Thyroid gland (tissue), 4 donors: Measurements from ENCODE around the gene CLDN4. TPM values are rescaled to one million over a fixed set of nuclear protein-coding genes. Genes with fewer than 3 reads are reported as not detected.
"Not testable (repeated sequence)": the region's sequence is repeated elsewhere in the genome, so short reads cannot be mapped to it uniquely, and the experiment has no call there.

Experiments
- DNase-seq, 2 donors: peaks; one replicate each; pipeline ENCODE4 v3.0.0-alpha.2; 2019
- H3K27ac ChIP-seq, 3 donors: fragments of 200-600 bp; sonication (generic); 1 replicate in 2 of 3; 2 replicates in 1 of 3; pipeline ENCODE4 v1.5.1; 2016 to 2019; ENCODE audit warnings: mild to moderate bottlenecking in 1 of 3, moderate library complexity in 1 of 3
- H3K27me3 ChIP-seq: fragments of 200-600 bp; sonication (generic); one replicate; pipeline ENCODE4 v1.5.1; 2019
- H3K36me3 ChIP-seq, 2 donors: fragments of 200-600 bp; sonication (generic); one replicate each; pipeline ENCODE4 v1.5.1; 2016 to 2019
- H3K4me1 ChIP-seq, 2 donors: fragments of 200-600 bp; sonication (generic); one replicate each; pipeline ENCODE4 v1.5.1; 2017 to 2019
- H3K4me3 ChIP-seq, 3 donors: fragments of 200-600 bp; sonication (generic); replicated peaks in 1 of 3; 1 replicate in 2 of 3; 2 replicates in 1 of 3; pipeline ENCODE4 v1.5.1; 2016; ENCODE audit warnings: mild to moderate bottlenecking in 1 of 3
- H3K9me3 ChIP-seq: fragments of 200-600 bp; sonication (generic); one replicate; pipeline ENCODE4 v1.5.1; 2017
- CTCF ChIP-seq, 6 experiments: fragments of 200-600 bp in 3 of 6; fragments of 450-650 bp in 3 of 6; sonication (generic) in 3 of 6; IDR thresholded peaks; one replicate each; pipeline ENCODE4 v1.5.1; 2016 to 2019; ENCODE audit warnings: antibody characterized with exemption in 6 of 6, mild to moderate bottlenecking in 2 of 6, inconsistent platforms in 1 of 6, moderate library complexity in 1 of 6
- POLR2A ChIP-seq, 2 donors: fragments of 450-650 bp; IDR thresholded peaks; one replicate each; pipeline ENCODE4 v1.6.1; 2017; ENCODE audit warnings: antibody characterized with exemption in 2 of 2, mild to moderate bottlenecking in 2 of 2, moderate library complexity in 1 of 2
- WGBS, 2 donors: methylation state at CpG; one replicate each; pipeline ENCODE4 v1.1.5; 2017; 5-methylcytosine and 5-hydroxymethylcytosine counted together
- intact Hi-C: fragments of 100-400 bp; cut with DNase I; formaldehyde crosslinking; loops from one replicate; pipeline ENCODE4 v1.15.1; 2023
- total RNA-seq, 4 donors: library from RNA; depleted of rRNA; stranded (reverse); fragments of >200 nt; gene quantifications; one replicate each; pipeline ENCODE4 v1.2.3, GENCODE V29; 2016

The CLDN4 gene
- total RNA-seq: 100 to 1,000 TPM; 178 to 301 (median 196) TPM

- H3K27ac ChIP-seq: peak within 1 kb of the TSS; percentile 90 to 98 (median 95)
- H3K4me3 ChIP-seq: peak within 1 kb of the TSS; percentile 60 to 99 (median 72)
Measured at GRCh38 chr7:73830681-73831583, at the start of gene CLDN4. CLDN4 (plus strand) TSS chr7:73830996; CDS start chr7:73831202, 206 bp downstream.

GRCh38 chr7:73786588-73786987 lies 44.2 kb upstream of the CLDN4 start:
- DNase-seq: no peak
- no peaks in the 10 kb centered on the region for H3K4me1 ChIP-seq
- no peak overlapping the region for H3K27ac ChIP-seq
- 63 to 100% methylated on average over 1 of the region's 1 CpG for WGBS, 2 donors
- H3K27me3 ChIP-seq: no peaks in the 10 kb centered on the region
- H3K4me3 ChIP-seq: no peak overlapping the region
- intact Hi-C loops: no loop called here
- no peaks in the 10 kb centered on the region for H3K9me3 ChIP-seq
- no peaks in the 10 kb centered on the region for H3K36me3 ChIP-seq
- no peak for TF ChIP-seq CTCF (IDR thresholded peaks at IDR 0.05)
- no peak for TF ChIP-seq POLR2A (IDR thresholded peaks at IDR 0.05)

More at GRCh38 chr7:73830681-73831583, at the start of gene CLDN4:
- peak; percentile 97 for DNase-seq
- Histone ChIP-seq H3K27me3 (no peaks in the 10 kb centered on the region), H3K36me3 (no peaks in the 10 kb centered on the region), H3K4me1 (peaks cover 49 to 52% of the 10 kb centered on the region in 2 donors), H3K9me3 (no peaks in the 10 kb centered on the region)
- intact Hi-C loops: no loop called here
- TF ChIP-seq POLR2A (IDR thresholded peaks at IDR 0.05) (peak; percentile 98 to 99), CTCF (IDR thresholded peaks at IDR 0.05) (no peak)
- WGBS, 2 donors: 0 to 17% methylated on average over 4 to 25 of the region's 42 CpGs

- H3K27me3 ChIP-seq, H3K4me1 ChIP-seq, H3K9me3 ChIP-seq, intact Hi-C loops, H3K4me3 ChIP-seq, H3K27ac ChIP-seq, H3K36me3 ChIP-seq, DNase-seq: not testable (repeated sequence)
- 95 to 100% methylated on average over 1 of the region's 1 CpG for WGBS, 2 donors
Measured at GRCh38 chr7:73787786-73788048, 43.1 kb upstream of the CLDN4 start.

GRCh38 chr7:73789051-73789450 lies 41.7 kb upstream of the CLDN4 start:
- no peak overlapping the region for H3K27ac ChIP-seq
- H3K27me3 ChIP-seq: no peaks in the 10 kb centered on the region
- no peak for TF ChIP-seq POLR2A (IDR thresholded peaks at IDR 0.05)
- no peak for TF ChIP-seq CTCF (IDR thresholded peaks at IDR 0.05)
- H3K4me3 ChIP-seq: no peak overlapping the region
- no peak for DNase-seq
- 90 to 91% methylated on average over 4 of the region's 4 CpGs for WGBS, 2 donors
- no peaks in the 10 kb centered on the region for H3K9me3 ChIP-seq
- intact Hi-C loops: no loop called here
- H3K36me3 ChIP-seq: no peaks in the 10 kb centered on the region
- H3K4me1 ChIP-seq: peaks cover 4 to 18% of the 10 kb centered on the region in 2 donors

GRCh38 chr7:73791170-73791690 lies 39.6 kb upstream of the CLDN4 start:
- intact Hi-C loops: not testable (repeated sequence)
- WGBS, 2 donors: 93% methylated on average over 7 of the region's 7 CpGs

GRCh38 chr7:73795188-73795587 lies 35.6 kb upstream of the CLDN4 start:
- H3K4me3 ChIP-seq, H3K36me3 ChIP-seq, H3K27me3 ChIP-seq, intact Hi-C loops, DNase-seq, H3K27ac ChIP-seq, H3K9me3 ChIP-seq: not testable (repeated sequence)
- H3K4me1 ChIP-seq: peaks cover 6 to 26% of the 10 kb centered on the region in 2 donors

More at GRCh38 chr7:73791170-73791690, 39.6 kb upstream of the CLDN4 start:
- H3K36me3 ChIP-seq, H3K27ac ChIP-seq, H3K27me3 ChIP-seq, DNase-seq, H3K4me3 ChIP-seq, H3K9me3 ChIP-seq: not testable (repeated sequence)
- H3K4me1 ChIP-seq: peaks cover 6 to 21% of the 10 kb centered on the region in 2 donors

- DNase-seq, H3K4me3 ChIP-seq, intact Hi-C loops, H3K36me3 ChIP-seq, H3K27me3 ChIP-seq, H3K9me3 ChIP-seq: not testable (repeated sequence)
- WGBS, 2 donors: 33 to 43% methylated on average over 6 of the region's 6 CpGs
- Histone ChIP-seq H3K27ac (peak overlapping the region in 1 of 3 donors; percentile 58), H3K4me1 (peaks cover 6 to 26% of the 10 kb centered on the region in 2 donors)
Measured at GRCh38 chr7:73796656-73797055, 34.1 kb upstream of the CLDN4 start.

- intact Hi-C loops: not testable (repeated sequence)
Measured at GRCh38 chr7:73797176-73797575, 33.6 kb upstream of the CLDN4 start.

More at GRCh38 chr7:73797176-73797575, 33.6 kb upstream of the CLDN4 start:
- peaks cover 6 to 26% of the 10 kb centered on the region in 2 donors for H3K4me1 ChIP-seq
- H3K4me3 ChIP-seq, DNase-seq, H3K27me3 ChIP-seq, H3K36me3 ChIP-seq, H3K9me3 ChIP-seq: not testable (repeated sequence)
- H3K27ac ChIP-seq: peak overlapping the region in 1 of 3 donors; percentile 14
- WGBS, 2 donors: 96% methylated on average over 8 of the region's 34 CpGs; no CpG with 5 or more reads in 1 of the 2 donors
